HCT116 (cell line): ENCODE results near the gene CBLB. TPM values are rescaled to one million over a fixed set of nuclear protein-coding genes. Genes with fewer than 3 reads are reported as not detected.
A peak's percentile ranks its signal among the peaks of the same experiment; 100 is the strongest.

Experiments
- ATAC-seq: fragments of 200-7000 bp; cut with Tn5 transposase; 2 replicates; pipeline ENCODE4 v1.9.1; 2020; ENCODE audit warnings: mild to moderate bottlenecking, moderate library complexity
- BruUV-seq: library from RNA; stranded (reverse); fragments of 400-500 nt; replicated peaks from 2 replicates; lab custom pipeline; 2021; lab: Mats Ljungman, UMichigan
- CTCF ChIA-PET: fragments of 300-600 bp; sonication (Branson Sonifier 250); formaldehyde crosslinking; loops from one replicate; lab custom pipeline; 2021; ENCODE audit warnings: antibody characterized with exemption; lab: Charles Lee
- POLR2A ChIA-PET: fragments of 300-600, 350-600 bp; sonication (Branson Sonifier 250); formaldehyde crosslinking; loops from one replicate; lab custom pipeline; 2021; ENCODE audit warnings: antibody characterized with exemption; lab: Charles Lee
- RAD21 ChIA-PET, 2 experiments: fragments of 300-600 bp; sonication (Branson Sonifier 250); formaldehyde crosslinking; loops; one replicate each; lab custom pipeline; 2023; ENCODE audit warnings: low total read pairs in 2 of 2; ENCODE audit not compliant: uncharacterized antibody in 2 of 2, unreplicated experiment in 2 of 2, low non-redundant PET in 1 of 2; lab: Charles Lee
- DNase-seq: peaks from one replicate; pipeline ENCODE4 v3.0.0-alpha.2; 2010; ENCODE audit warnings: low read depth, low spot score
- H2AFZ ChIP-seq: fragments of 200-600 bp; shearing (Covaris generic), sonication (generic); 2 replicates; pipeline ENCODE4 v1.6.1; 2017; ENCODE audit warnings: low read depth, mixed run types, mixed read lengths, antibody characterized with exemption, low read length; ENCODE audit not compliant: poor library complexity, severe bottlenecking
- H3K27ac ChIP-seq: 2 replicates; pipeline ENCODE4 v1.5.1; 2012; ENCODE audit warnings: low read depth, low read length
- H3K27me3 ChIP-seq: fragments of 200-600 bp; sonication (generic); 2 replicates; pipeline ENCODE4 v1.6.1; 2016; ENCODE audit warnings: mixed run types, low read length, mixed read lengths; ENCODE audit not compliant: insufficient read depth
- H3K36me3 ChIP-seq, 2 experiments: fragments of 200-500 bp in 1 of 2; fragments of 200-600 bp in 1 of 2; sonication (Bioruptor generic) in 1 of 2; sonication (generic) in 1 of 2; 2 replicates each; pipeline versions ENCODE4 v1.5.1 to v1.6.1; 2014 to 2016; ENCODE audit warnings: low read length in 2 of 2, inconsistent platforms in 1 of 2, mixed read lengths in 1 of 2, mixed run types in 1 of 2; ENCODE audit not compliant: insufficient read depth in 2 of 2, control insufficient read depth in 1 of 2
- H3K4me1 ChIP-seq, 2 experiments: fragments of 200-600 bp in 1 of 2; sonication (generic) in 1 of 2; 2 replicates each; pipeline versions ENCODE4 v1.5.1 to v1.6.1; 2012 to 2017; ENCODE audit warnings: low read length in 2 of 2, inconsistent platforms in 1 of 2, mild to moderate bottlenecking in 1 of 2, mixed read lengths in 1 of 2, mixed run types in 1 of 2, moderate library complexity in 1 of 2; ENCODE audit not compliant: insufficient read depth in 2 of 2, control insufficient read depth in 1 of 2
- H3K4me2 ChIP-seq: fragments of 200-600 bp; sonication (generic); 2 replicates; pipeline ENCODE4 v1.6.1; 2017; ENCODE audit warnings: mixed run types, low read length, mixed read lengths
- H3K4me3 ChIP-seq, 2 experiments: fragments of 200-600 bp in 1 of 2; sonication (generic) in 1 of 2; replicated peaks in 1 of 2; 2 replicates each; pipeline ENCODE4 v1.5.1; 2011 to 2016; ENCODE audit warnings: low read length in 2 of 2, control low read depth in 1 of 2, low read depth in 1 of 2, mild to moderate bottlenecking in 1 of 2, mixed read lengths in 1 of 2, mixed run types in 1 of 2
- H3K79me2 ChIP-seq: fragments of 200-600 bp; sonication (generic); 2 replicates; pipeline ENCODE4 v1.6.1; 2017; ENCODE audit warnings: mild to moderate bottlenecking, mixed run types, low read length, moderate library complexity, mixed read lengths; ENCODE audit not compliant: insufficient read depth
- H3K9ac ChIP-seq: fragments of 200-600 bp; sonication (generic); 2 replicates; pipeline ENCODE4 v1.6.1; 2016; ENCODE audit warnings: low read length, mixed read lengths
- H3K9me2 ChIP-seq: fragments of 200-600 bp; sonication (generic), shearing (Covaris generic); 2 replicates; pipeline ENCODE4 v1.6.1; 2017; ENCODE audit warnings: mixed run types, mild to moderate bottlenecking, moderate library complexity; ENCODE audit not compliant: insufficient read depth
- H3K9me3 ChIP-seq, 2 experiments: fragments of 200-500 bp in 1 of 2; fragments of 200-600 bp in 1 of 2; sonication (Bioruptor generic) in 1 of 2; sonication (generic) in 1 of 2; 2 replicates each; pipeline ENCODE4 v1.6.1; 2014 to 2017; ENCODE audit warnings: low read length in 2 of 2, mixed read lengths in 2 of 2, inconsistent platforms in 1 of 2, low read depth in 1 of 2, mild to moderate bottlenecking in 1 of 2, mixed run types in 1 of 2, moderate library complexity in 1 of 2; ENCODE audit not compliant: control insufficient read depth in 1 of 2, insufficient read depth in 1 of 2
- H4K20me1 ChIP-seq: fragments of 200-600 bp; sonication (generic), shearing (Covaris generic); 2 replicates; pipeline ENCODE4 v1.6.1; 2017; ENCODE audit warnings: mixed run types, mild to moderate bottlenecking, moderate library complexity; ENCODE audit not compliant: insufficient read depth
- CBX3 ChIP-seq: IDR thresholded peaks from 2 replicates; pipeline ENCODE4 v1.6.1; 2012; ENCODE audit warnings: low read depth
- CEBPB ChIP-seq: IDR thresholded peaks from 2 replicates; pipeline ENCODE4 v1.6.1; 2012; ENCODE audit warnings: low read depth
- EZH2 ChIP-seq: fragments of 200-600 bp; sonication (generic); IDR thresholded peaks from 2 replicates; pipeline ENCODE4 v1.6.1; 2017; ENCODE audit warnings: antibody characterized with exemption, mixed run types
- JUND ChIP-seq: IDR thresholded peaks from 2 replicates; pipeline ENCODE4 v1.6.1; 2012
- POLR2AphosphoS5 ChIP-seq: IDR thresholded peaks from 2 replicates; pipeline ENCODE4 v1.6.1; 2011; ENCODE audit warnings: mild to moderate bottlenecking, low read depth, low read length, moderate library complexity
- REST ChIP-seq: IDR thresholded peaks from 2 replicates; pipeline ENCODE4 v1.6.1; 2012; ENCODE audit warnings: low read depth
- SRF ChIP-seq: IDR thresholded peaks from 2 replicates; pipeline ENCODE4 v1.6.1; 2012; ENCODE audit warnings: low read depth
- TCF7L2 ChIP-seq: IDR thresholded peaks from 2 replicates; pipeline ENCODE4 v1.7.0; 2011; ENCODE audit warnings: borderline replicate concordance, inconsistent platforms; ENCODE audit not compliant: insufficient read depth, insufficient read length; ENCODE audit errors: extremely low read depth
- YY1 ChIP-seq: IDR thresholded peaks from 2 replicates; pipeline ENCODE4 v1.6.1; 2011; ENCODE audit warnings: low read length, low read depth, moderate library complexity, mild to moderate bottlenecking; ENCODE audit not compliant: insufficient replicate concordance; ENCODE audit errors: extremely low read depth
- intact Hi-C: fragments of 100-400 bp; cut with micrococcal nuclease; formaldehyde crosslinking; loops from 2 replicates; pipeline ENCODE4 v1.10.0; 2022
- total RNA-seq: library from RNA; stranded (reverse); gene quantifications from one replicate; pipeline ENCODE4 v1.2.1, GENCODE V29; 2021; ENCODE audit not compliant: unreplicated experiment

CBLB gene
- total RNA-seq, 1 experiment from 2014 or later = 10.4 TPM

GRCh38 chr3:105829229-105829628, 39.6 kb downstream of the CBLB start:
- Histone ChIP-seq H3K4me1 (peaks cover 15 to 24% of the 10 kb centered on the region in 2 experiments), H4K20me1 (no peaks in the 10 kb centered on the region), H3K9ac (no peak overlapping the region), H3K36me3 (no peaks in the 10 kb centered on the region), H3K4me2 (peak overlapping the region; percentile 10; the same call in 1 of the 2 replicates), H3K4me3 (no peak overlapping the region)
- intact Hi-C loops = no loop called here
- ChIA-PET POLR2A (no interaction called here), RAD21 (no interaction called here), CTCF (no interaction called here)
- ATAC-seq = no peak; the same call in 1 of the 2 replicates
- TF ChIP-seq YY1 (no peak), EZH2 (no peak), REST (no peak), SRF (no peak), CEBPB (no peak), JUND (no peak), TCF7L2 (no peak), POLR2AphosphoS5 (no peak), CBX3 (no peak)
- TF ChIP-seq, all 23 proteins: peak for 0
- no TSS peak for BruUV-seq
- Histone ChIP-seq H3K79me2 (no peaks in the 10 kb centered on the region), H3K27me3 (no peaks in the 10 kb centered on the region), H3K9me2 (no peaks in the 10 kb centered on the region), H3K27ac (no peak overlapping the region), H3K9me3 (no peaks in the 10 kb centered on the region), H2AFZ (no peak overlapping the region)
- DNase-seq = no peak
